GM12878 (cell line): ENCODE results near the gene CAMK2N2. TPM values are rescaled to one million over a fixed set of nuclear protein-coding genes. Genes with fewer than 3 reads are reported as not detected.

Experiments used
- ATAC-seq: fragments of 200-7000 bp; cut with Tn5 transposase; 3 replicates; pipeline ENCODE4 v1.9.1; 2020; ENCODE audit warnings: mild to moderate bottlenecking, moderate library complexity
- BruUV-seq: library from RNA; stranded (reverse); fragments of 400-500 nt; replicated peaks from 2 replicates; lab custom pipeline; 2021; lab: Mats Ljungman, UMichigan
- CTCF ChIA-PET: fragments of 300-600 bp; sonication (Branson Sonifier 250); formaldehyde crosslinking; extraction: SDS; loops from one replicate; lab custom pipeline; 2021; ENCODE audit warnings: inconsistent platforms; lab: Yijun Ruan, JAX
- POLR2A ChIA-PET: fragments of 350-600 bp; formaldehyde crosslinking; extraction: SDS; loops from one replicate; lab custom pipeline; 2021; ENCODE audit warnings: inconsistent platforms; lab: Charles Lee
- RAD21 ChIA-PET: fragments of 300-600 bp; sonication (Branson Sonifier 250); formaldehyde crosslinking; loops from one replicate; lab custom pipeline; 2023; ENCODE audit warnings: antibody characterized with exemption; ENCODE audit not compliant: unreplicated experiment; lab: Charles Lee
- SMC1A ChIA-PET: fragments of 300-600 bp; sonication (Branson Sonifier 250); formaldehyde crosslinking; loops from one replicate; lab custom pipeline; 2023; ENCODE audit not compliant: unreplicated experiment, uncharacterized antibody; lab: Charles Lee
- DNase-seq: peaks from one replicate; pipeline ENCODE4 v3.0.0-alpha.2; 2011; ENCODE audit warnings: low read depth, low spot score
- FAIRE-seq: peaks from 3 replicates; lab custom pipeline; 2011; peaks lifted over from hg19 to GRCh38; lab: Jason Lieb, UNC
- H2AFZ ChIP-seq: 2 replicates; pipeline ENCODE4 v1.6.0; 2011; ENCODE audit warnings: low read depth, low read length, control low read depth; ENCODE audit not compliant: control insufficient read depth
- H3K27ac ChIP-seq: 2 replicates; pipeline ENCODE4 v1.5.1; 2011; ENCODE audit warnings: control low read depth; ENCODE audit not compliant: control insufficient read depth, insufficient read depth
- H3K27me3 ChIP-seq, 2 experiments: replicated peaks in 1 of 2; 2 replicates each; pipeline versions ENCODE4 v1.6.0 to v1.6.1; 2011; ENCODE audit warnings: low read length in 1 of 2; ENCODE audit not compliant: control insufficient read depth in 2 of 2, insufficient read depth in 2 of 2
- H3K36me3 ChIP-seq, 2 experiments: 2 replicates each; pipeline ENCODE4 v1.5.1; 2011; ENCODE audit warnings: low read length in 1 of 2; ENCODE audit not compliant: control insufficient read depth in 2 of 2, insufficient read depth in 2 of 2
- H3K4me1 ChIP-seq: 2 replicates; pipeline ENCODE4 v1.6.1; 2011; ENCODE audit warnings: mild to moderate bottlenecking, low read length, moderate library complexity, mixed read lengths; ENCODE audit not compliant: control insufficient read depth, insufficient read depth
- H3K4me2 ChIP-seq: 2 replicates; pipeline ENCODE4 v1.6.0; 2011; ENCODE audit warnings: control low read depth; ENCODE audit not compliant: control insufficient read depth, insufficient read depth
- H3K4me3 ChIP-seq: fragments of 200-600 bp; sonication (generic); 2 replicates; pipeline ENCODE4 v1.5.1; 2016
- H3K79me2 ChIP-seq: 2 replicates; pipeline ENCODE4 v1.6.0; 2011; ENCODE audit warnings: low read length; ENCODE audit not compliant: control insufficient read depth, insufficient read depth
- H3K9ac ChIP-seq: 2 replicates; pipeline ENCODE4 v1.8.0; 2011; ENCODE audit warnings: low read length, control low read depth, mixed read lengths; ENCODE audit not compliant: control insufficient read depth, insufficient read depth
- H3K9me3 ChIP-seq: replicated peaks from 3 replicates; pipeline ENCODE4 v1.5.1; 2011; ENCODE audit warnings: mild to moderate bottlenecking, low read length; ENCODE audit not compliant: control insufficient read depth, insufficient read depth
- H4K20me1 ChIP-seq: 2 replicates; pipeline ENCODE4 v1.6.0; 2011; ENCODE audit not compliant: control insufficient read depth, insufficient read depth
- CEBPZ ChIP-seq: fragments of 150-350 bp; IDR thresholded peaks from 2 replicates; pipeline ENCODE4 v1.6.1; 2016; ENCODE audit warnings: low read depth, low read length
- FOS ChIP-seq: IDR thresholded peaks from 3 replicates; pipeline ENCODE4 v1.6.1; 2011; ENCODE audit warnings: borderline replicate concordance; ENCODE audit not compliant: insufficient read length; ENCODE audit errors: extremely low read depth
- MEF2A ChIP-seq: IDR thresholded peaks from 2 replicates; pipeline ENCODE4 v1.6.1; 2011; ENCODE audit warnings: low read depth, mild to moderate bottlenecking, low read length, moderate library complexity; ENCODE audit not compliant: insufficient read depth
- WGBS: methylation state at CpG from one replicate; pipeline ENCODE4 v1.1.6; 2016; ENCODE audit warnings: low lambda C conversion rate; ENCODE audit not compliant: insufficient replicate concordance, insufficient coverage; ENCODE audit errors: missing lambda C conversion rate; 5-methylcytosine and 5-hydroxymethylcytosine counted together
- in situ Hi-C: fragments of 300-500 bp; cut with MboI; formaldehyde crosslinking; loops from 9 replicates; pipeline ENCODE4 v1.14.3; 2018; ENCODE audit warnings: mixed read lengths
- intact Hi-C: fragments of 100-400 bp; cut with micrococcal nuclease; formaldehyde crosslinking; loops from one replicate; pipeline ENCODE4 v1.14.2; 2022; ENCODE audit not compliant: unreplicated experiment
- polyA plus RNA-seq, 11 experiments: library from polyadenylated mRNA; depleted of rRNA in 4 of 11; unstranded in 6 of 11; stranded (reverse) in 5 of 11; fragments of >200 nt; fragmentation: Nextera tagmentation in 4 of 11; fragmentation: Illumina TruSeq in 1 of 11; extraction: Ambion mirVana in 4 of 11; extraction: Trizol in 1 of 11; gene quantifications; 1 replicate in 1 of 11; 2 replicates in 10 of 11; pipeline versions ENCODE4 v1.2.1 to v1.2.3, GENCODE V29; 2011 to 2016; ENCODE audit warnings: inconsistent platforms in 2 of 11, missing spikeins in 2 of 11, low read depth in 1 of 11
- total RNA-seq, 4 experiments: library from RNA; depleted of rRNA in 3 of 4; stranded (reverse); fragments of >200 nt in 3 of 4; fragmentation: Illumina TruSeq in 1 of 4; extraction: Trizol in 1 of 4; gene quantifications; 2 replicates each; pipeline versions ENCODE4 v1.2.1 to v1.2.3, GENCODE V29; 2013 to 2021
- TF ChIP-seq, protein P1 (sequence below): fragments of 450-650 bp; IDR thresholded peaks from 2 replicates; pipeline ENCODE4 v1.6.1; 2017; ENCODE audit warnings: mild to moderate bottlenecking, moderate library complexity
- TF ChIP-seq, protein P2 (sequence below): fragments of 450-650 bp; IDR thresholded peaks from 2 replicates; pipeline ENCODE4 v1.6.1; 2018; ENCODE audit warnings: borderline replicate concordance, mild to moderate bottlenecking; ENCODE audit not compliant: partially characterized antibody

The CAMK2N2 gene
- total and polyA plus RNA-seq, 10 of the 15 experiments (the other 5 are each of a cell fraction or from before 2014, with no cell fraction given), result 0.06 to 1.4 (median 0.45) TPM; not detected in 1

- 0 out of 2 replicates have a peak, but pooled peaks have one; percentile 19 for TF ChIP-seq MEF2A
- TF ChIP-seq, all 136 proteins: peak for 53
Observed at GRCh38 chr3:184248454-184249411, 12.6 kb downstream of the CAMK2N2 start, which contains the start of gene ALG3 (continued).

DNA sequence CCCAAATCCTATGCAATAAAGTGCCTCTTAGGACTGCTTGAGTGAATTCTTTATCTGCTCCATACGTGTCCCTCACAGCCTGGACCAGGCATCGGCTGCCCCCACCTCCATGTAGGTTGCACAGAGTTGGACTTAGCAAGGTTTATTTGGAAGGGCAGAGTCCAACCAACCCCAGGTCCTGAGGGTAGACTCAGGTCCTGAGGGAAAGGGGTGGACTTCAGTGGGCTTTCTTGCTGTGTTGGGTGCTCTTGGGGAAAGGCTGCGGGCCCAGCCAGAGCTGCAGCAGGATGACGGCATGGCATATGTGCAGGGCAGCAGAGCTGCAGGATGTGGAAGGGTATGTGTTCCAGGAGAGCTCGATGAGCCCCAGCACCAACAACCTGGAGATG lies 19.1 kb downstream of the CAMK2N2 start:
- SMC1A ChIA-PET, result no interaction called here

More for the DNA sequence above, 19.1 kb downstream of the CAMK2N2 start:
- POLR2A ChIA-PET, result no interaction called here
- H3K36me3 ChIP-seq, result peaks cover 17 to 20% of the 10 kb centered on the region in 2 experiments
- H3K27me3 ChIP-seq, result no peaks in the 10 kb centered on the region
- FAIRE-seq (no peak), DNase-seq (no peak), ATAC-seq (no peak)
- H3K4me3 ChIP-seq, result no peak overlapping the region
- intact Hi-C loops, result no loop called here
- BruUV-seq, result no TSS peak
- no peak overlapping the region for H3K4me2 ChIP-seq
- CTCF ChIA-PET, result interaction anchor here (0.6 to 3.4 kb wide), 2 partner anchors 14 to 569 kb away, joined by 3 to 11 read pairs; no protein-coding TSS in a partner anchor
- no peaks in the 10 kb centered on the region for H3K79me2 ChIP-seq
- no peaks in the 10 kb centered on the region for H3K4me1 ChIP-seq
- in situ Hi-C loops, result no loop called here
- no peak overlapping the region for H3K27ac ChIP-seq
- H3K9me3 ChIP-seq, result no peaks in the 10 kb centered on the region
- RAD21 ChIA-PET, result no interaction called here
- no peak overlapping the region for H2AFZ ChIP-seq
- WGBS, result 82% methylated on average over 5 of the region's 5 CpGs
- TF ChIP-seq FOS (no peak), CEBPZ (no peak)
- TF ChIP-seq, protein P1, sequence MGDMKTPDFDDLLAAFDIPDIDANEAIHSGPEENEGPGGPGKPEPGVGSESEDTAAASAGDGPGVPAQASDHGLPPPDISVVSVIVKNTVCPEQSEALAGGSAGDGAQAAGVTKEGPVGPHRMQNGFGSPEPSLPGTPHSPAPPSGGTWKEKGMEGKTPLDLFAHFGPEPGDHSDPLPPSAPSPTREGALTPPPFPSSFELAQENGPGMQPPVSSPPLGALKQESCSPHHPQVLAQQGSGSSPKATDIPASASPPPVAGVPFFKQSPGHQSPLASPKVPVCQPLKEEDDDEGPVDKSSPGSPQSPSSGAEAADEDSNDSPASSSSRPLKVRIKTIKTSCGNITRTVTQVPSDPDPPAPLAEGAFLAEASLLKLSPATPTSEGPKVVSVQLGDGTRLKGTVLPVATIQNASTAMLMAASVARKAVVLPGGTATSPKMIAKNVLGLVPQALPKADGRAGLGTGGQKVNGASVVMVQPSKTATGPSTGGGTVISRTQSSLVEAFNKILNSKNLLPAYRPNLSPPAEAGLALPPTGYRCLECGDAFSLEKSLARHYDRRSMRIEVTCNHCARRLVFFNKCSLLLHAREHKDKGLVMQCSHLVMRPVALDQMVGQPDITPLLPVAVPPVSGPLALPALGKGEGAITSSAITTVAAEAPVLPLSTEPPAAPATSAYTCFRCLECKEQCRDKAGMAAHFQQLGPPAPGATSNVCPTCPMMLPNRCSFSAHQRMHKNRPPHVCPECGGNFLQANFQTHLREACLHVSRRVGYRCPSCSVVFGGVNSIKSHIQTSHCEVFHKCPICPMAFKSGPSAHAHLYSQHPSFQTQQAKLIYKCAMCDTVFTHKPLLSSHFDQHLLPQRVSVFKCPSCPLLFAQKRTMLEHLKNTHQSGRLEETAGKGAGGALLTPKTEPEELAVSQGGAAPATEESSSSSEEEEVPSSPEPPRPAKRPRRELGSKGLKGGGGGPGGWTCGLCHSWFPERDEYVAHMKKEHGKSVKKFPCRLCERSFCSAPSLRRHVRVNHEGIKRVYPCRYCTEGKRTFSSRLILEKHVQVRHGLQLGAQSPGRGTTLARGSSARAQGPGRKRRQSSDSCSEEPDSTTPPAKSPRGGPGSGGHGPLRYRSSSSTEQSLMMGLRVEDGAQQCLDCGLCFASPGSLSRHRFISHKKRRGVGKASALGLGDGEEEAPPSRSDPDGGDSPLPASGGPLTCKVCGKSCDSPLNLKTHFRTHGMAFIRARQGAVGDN, result no peak
- TF ChIP-seq, protein P2, sequence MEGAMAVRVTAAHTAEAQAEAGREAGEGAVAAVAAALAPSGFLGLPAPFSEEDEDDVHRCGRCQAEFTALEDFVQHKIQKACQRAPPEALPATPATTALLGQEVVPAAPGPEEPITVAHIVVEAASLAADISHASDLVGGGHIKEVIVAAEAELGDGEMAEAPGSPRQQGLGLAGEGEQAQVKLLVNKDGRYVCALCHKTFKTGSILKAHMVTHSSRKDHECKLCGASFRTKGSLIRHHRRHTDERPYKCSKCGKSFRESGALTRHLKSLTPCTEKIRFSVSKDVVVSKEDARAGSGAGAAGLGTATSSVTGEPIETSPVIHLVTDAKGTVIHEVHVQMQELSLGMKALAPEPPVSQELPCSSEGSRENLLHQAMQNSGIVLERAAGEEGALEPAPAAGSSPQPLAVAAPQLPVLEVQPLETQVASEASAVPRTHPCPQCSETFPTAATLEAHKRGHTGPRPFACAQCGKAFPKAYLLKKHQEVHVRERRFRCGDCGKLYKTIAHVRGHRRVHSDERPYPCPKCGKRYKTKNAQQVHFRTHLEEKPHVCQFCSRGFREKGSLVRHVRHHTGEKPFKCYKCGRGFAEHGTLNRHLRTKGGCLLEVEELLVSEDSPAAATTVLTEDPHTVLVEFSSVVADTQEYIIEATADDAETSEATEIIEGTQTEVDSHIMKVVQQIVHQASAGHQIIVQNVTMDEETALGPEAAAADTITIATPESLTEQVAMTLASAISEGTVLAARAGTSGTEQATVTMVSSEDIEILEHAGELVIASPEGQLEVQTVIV, result no peak
- H3K9ac ChIP-seq, result no peak overlapping the region
- no peaks in the 10 kb centered on the region for H4K20me1 ChIP-seq
